SK-N-SH (cell line): ENCODE measurements around the gene CFAP70. TPM values are rescaled to one million over a fixed set of nuclear protein-coding genes. Genes with fewer than 3 reads are reported as not detected.

ENCODE experiments used
- CTCF ChIA-PET: fragments of 300-600, 350-600 bp; formaldehyde crosslinking; extraction: SDS; loops from one replicate; lab custom pipeline; 2021; lab: Yijun Ruan, JAX
- POLR2A ChIA-PET: fragments of 350-600 bp; sonication (Branson Sonifier 250); formaldehyde crosslinking; extraction: SDS; loops from one replicate; lab custom pipeline; 2020; ENCODE audit warnings: antibody characterized with exemption, inconsistent platforms; lab: Yijun Ruan, JAX
- DNase-seq: peaks from one replicate; pipeline ENCODE4 v3.0.0; 2012
- H2AFZ ChIP-seq: fragments of 200-600 bp; sonication (generic); 2 replicates; pipeline ENCODE4 v1.8.1; 2016; ENCODE audit warnings: antibody characterized with exemption, mild to moderate bottlenecking, low read depth
- H3F3A ChIP-seq: fragments of 200-600 bp; sonication (generic); replicated peaks from 2 replicates; pipeline ENCODE3; 2016; ENCODE audit warnings: antibody characterized with exemption, mild to moderate bottlenecking; ENCODE audit not compliant: insufficient read depth
- H3K27ac ChIP-seq, 2 experiments: fragments of 200-500 bp in 1 of 2; fragments of 200-600 bp in 1 of 2; sonication (Bioruptor generic) in 1 of 2; sonication (generic), shearing (Covaris generic) in 1 of 2; 2 replicates each; pipeline versions ENCODE4 v1.5.1 to v1.6.1; 2014 to 2016; ENCODE audit warnings: low read depth in 2 of 2, inconsistent platforms in 1 of 2, low read length in 1 of 2, mild to moderate bottlenecking in 1 of 2, mixed read lengths in 1 of 2
- H3K27me3 ChIP-seq: fragments of 200-600 bp; sonication (generic), shearing (Covaris generic); 2 replicates; pipeline ENCODE4 v1.6.1; 2016; ENCODE audit warnings: mixed run types; ENCODE audit not compliant: insufficient read depth
- H3K36me3 ChIP-seq, 2 experiments: fragments of 200-500 bp in 1 of 2; fragments of 200-600 bp in 1 of 2; sonication (Bioruptor generic) in 1 of 2; sonication (generic) in 1 of 2; replicated peaks in 1 of 2; 2 replicates each; pipeline versions ENCODE3 to v1.5.1; 2014 to 2016; ENCODE audit warnings: low read length in 1 of 2, mild to moderate bottlenecking in 1 of 2; ENCODE audit not compliant: insufficient read depth in 2 of 2, control insufficient read depth in 1 of 2
- H3K4me1 ChIP-seq, 2 experiments: fragments of 200-500 bp in 1 of 2; fragments of 200-600 bp in 1 of 2; sonication (Bioruptor generic) in 1 of 2; sonication (generic), shearing (Covaris generic) in 1 of 2; 2 replicates each; pipeline versions ENCODE4 v1.5.1 to v1.6.1; 2014 to 2016; ENCODE audit warnings: low read depth in 1 of 2, low read length in 1 of 2, mixed run types in 1 of 2; ENCODE audit not compliant: insufficient read depth in 2 of 2, control insufficient read depth in 1 of 2
- H3K4me2 ChIP-seq: fragments of 200-600 bp; sonication (generic), shearing (Covaris generic); 2 replicates; pipeline ENCODE4 v1.6.1; 2017; ENCODE audit warnings: mixed run types
- H3K4me3 ChIP-seq, 2 experiments: fragments of 200-500 bp in 1 of 2; fragments of 200-600 bp in 1 of 2; sonication (Bioruptor generic) in 1 of 2; sonication (generic), shearing (Covaris generic) in 1 of 2; 2 replicates each; pipeline versions ENCODE4 v1.5.1 to v1.8.1; 2014 to 2016; ENCODE audit warnings: low read depth in 2 of 2, inconsistent platforms in 1 of 2, low read length in 1 of 2, mild to moderate bottlenecking in 1 of 2, mixed read lengths in 1 of 2, moderate library complexity in 1 of 2
- H3K79me2 ChIP-seq: fragments of 200-600 bp; sonication (generic); 2 replicates; pipeline ENCODE4 v1.8.1; 2017; ENCODE audit warnings: mild to moderate bottlenecking; ENCODE audit not compliant: insufficient read depth
- H3K9ac ChIP-seq: fragments of 200-600 bp; sonication (generic); 2 replicates; pipeline ENCODE4 v1.6.1; 2017; ENCODE audit warnings: mixed run types
- H3K9me2 ChIP-seq: fragments of 200-600 bp; sonication (generic); 2 replicates; pipeline ENCODE4 v1.6.1; 2017; ENCODE audit warnings: mixed run types
- H3K9me3 ChIP-seq: fragments of 200-600 bp; sonication (generic); 2 replicates; pipeline ENCODE4 v1.6.1; 2017; ENCODE audit warnings: mixed run types, mild to moderate bottlenecking, moderate library complexity
- H4K20me1 ChIP-seq: fragments of 200-600 bp; sonication (generic); 2 replicates; pipeline ENCODE4 v1.6.1; 2017; ENCODE audit warnings: mild to moderate bottlenecking, mixed run types; ENCODE audit not compliant: insufficient read depth
- CTCF ChIP-seq: fragments of 200-600 bp; sonication (generic); IDR thresholded peaks from 2 replicates; pipeline ENCODE4 v1.6.1; 2017; ENCODE audit warnings: antibody characterized with exemption, mild to moderate bottlenecking, moderate library complexity
- EP300 ChIP-seq, 2 experiments: IDR thresholded peaks; 2 replicates each; pipeline versions ENCODE4 v1.4.0 to v1.6.1; 2012; ENCODE audit warnings: borderline replicate concordance in 1 of 2, low read depth in 1 of 2, low read length in 1 of 2
- EZH2phosphoT487 ChIP-seq: fragments of 200-600 bp; sonication (generic); IDR thresholded peaks from 2 replicates; pipeline ENCODE4 v1.6.1; 2017; ENCODE audit warnings: low read depth, mixed run types, mild to moderate bottlenecking, antibody characterized with exemption, moderate library complexity, borderline replicate concordance
- FOSL2 ChIP-seq: IDR thresholded peaks from 2 replicates; pipeline ENCODE4 v1.4.0; 2012; ENCODE audit warnings: low read depth, mild to moderate bottlenecking, moderate library complexity, borderline replicate concordance
- FOXJ3 ChIP-seq: sonication (generic); formaldehyde crosslinking; IDR thresholded peaks from 2 replicates; pipeline ENCODE4 v1.5.1; 2020; ENCODE audit warnings: mild to moderate bottlenecking, missing genetic modification reagents
- FOXM1 ChIP-seq: IDR thresholded peaks from 2 replicates; pipeline ENCODE4 v1.4.0; 2012; ENCODE audit warnings: low read depth, mild to moderate bottlenecking
- GATA2 ChIP-seq: sonication (generic); formaldehyde crosslinking; IDR thresholded peaks from 2 replicates; pipeline ENCODE4 v1.5.0; 2020; ENCODE audit warnings: mild to moderate bottlenecking, missing genetic modification reagents
- JUND ChIP-seq: IDR thresholded peaks from 2 replicates; pipeline ENCODE4 v1.4.0; 2012
- MAX ChIP-seq: IDR thresholded peaks from 2 replicates; pipeline ENCODE4 v1.4.0; 2012; ENCODE audit warnings: low read depth
- MXI1 ChIP-seq: IDR thresholded peaks from 2 replicates; pipeline ENCODE4 v1.6.1; 2012; ENCODE audit warnings: mild to moderate bottlenecking, low read depth, low read length, improper control_type of control experiment
- NFIC ChIP-seq: IDR thresholded peaks from 2 replicates; pipeline ENCODE4 v1.4.0; 2012; ENCODE audit warnings: borderline replicate concordance
- RFX5 ChIP-seq: IDR thresholded peaks from 2 replicates; pipeline ENCODE4 v1.6.1; 2012; ENCODE audit warnings: mild to moderate bottlenecking, improper control_type of control experiment, low read length
- SIN3A ChIP-seq: IDR thresholded peaks from 2 replicates; pipeline ENCODE4 v1.6.1; 2012; ENCODE audit warnings: low read depth, mild to moderate bottlenecking, low read length, moderate library complexity, borderline replicate concordance
- TAF1 ChIP-seq: IDR thresholded peaks from 2 replicates; pipeline ENCODE4 v1.6.1; 2012; ENCODE audit warnings: low read depth, mild to moderate bottlenecking, low read length, moderate library complexity, borderline replicate concordance
- TCF12 ChIP-seq: IDR thresholded peaks from 2 replicates; pipeline ENCODE4 v1.4.0; 2012
- TEAD4 ChIP-seq: IDR thresholded peaks from 2 replicates; pipeline ENCODE4 v1.4.0; 2012; ENCODE audit warnings: mild to moderate bottlenecking, borderline replicate concordance; ENCODE audit not compliant: insufficient read depth
- ZBTB33 ChIP-seq: IDR thresholded peaks from 2 replicates; pipeline ENCODE4 v1.4.0; 2012; ENCODE audit warnings: low read depth, borderline replicate concordance
- WGBS: methylation state at CpG from one replicate; pipeline ENCODE4 v1.1.6; 2017; ENCODE audit warnings: low lambda C conversion rate; 5-methylcytosine and 5-hydroxymethylcytosine counted together
- polyA plus RNA-seq, 3 experiments: library from polyadenylated mRNA; depleted of rRNA; stranded (reverse); fragments of >200 nt; gene quantifications; 2 replicates each; pipeline ENCODE4 v1.2.3, GENCODE V29; 2012
- TF ChIP-seq, protein P1 (sequence below): fragments of 150-350 bp; IDR thresholded peaks from 2 replicates; pipeline ENCODE4 v1.6.1; 2017; ENCODE audit warnings: antibody characterized with exemption, low read length, low read depth, borderline replicate concordance

CFAP70 gene
- polyA plus RNA-seq, 1 of the 3 experiments (the other 2 are of a cell fraction), result 0.74 TPM

DNA sequence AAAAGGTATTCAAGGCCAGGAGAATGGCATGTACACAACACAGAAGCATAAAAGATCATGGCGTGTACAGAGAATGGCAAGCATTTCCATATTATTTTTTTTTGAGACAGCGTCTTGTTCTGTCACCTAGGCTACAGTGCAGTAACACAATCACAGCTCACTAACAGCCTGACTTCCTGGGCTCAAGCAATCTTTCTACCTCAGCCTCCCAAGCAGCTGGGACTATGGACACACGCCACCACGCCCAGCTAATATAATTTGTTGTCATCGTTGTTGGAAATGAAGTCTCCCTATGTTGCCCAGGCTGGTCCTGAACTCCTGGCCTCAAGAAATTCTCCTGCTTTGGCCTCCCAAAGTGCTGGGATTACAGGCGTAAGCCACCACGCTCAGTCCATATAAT is 27.9 kb upstream of the CFAP70 start (continued):
- no peak for TF ChIP-seq SIN3A

GRCh38 chr10:73379064-73379748 is 20.5 kb upstream of the CFAP70 start:
- no peak for TF ChIP-seq FOSL2
- no peak for TF ChIP-seq MXI1
- TF ChIP-seq TEAD4, result no peak
- no peak for TF ChIP-seq FOXM1
- TF ChIP-seq RFX5, result no peak
- no peak for TF ChIP-seq MAX
- TF ChIP-seq GATA2 (CRISPR knock-in tag), result no peak
- no peak for TF ChIP-seq SIN3A
- no peak for TF ChIP-seq TCF12
- TF ChIP-seq JUND, result no peak
- TF ChIP-seq CTCF, result no peak
- no peak for TF ChIP-seq EP300 (IDR thresholded peaks at IDR 0.05; ENCODE audit: borderline replicate concordance in 1 of 2, low read depth in 1 of 2, low read length in 1 of 2)
- no peak for TF ChIP-seq EZH2phosphoT487
- Histone ChIP-seq H3K9me3 (no peaks in the 10 kb centered on the region), H3K36me3 (peaks cover 56 to 63% of the 10 kb centered on the region in 2 experiments), H3K79me2 (no peaks in the 10 kb centered on the region), H3K9ac (no peak overlapping the region), H3K4me2 (no peak overlapping the region), H4K20me1 (no peaks in the 10 kb centered on the region), H2AFZ (no peak overlapping the region), H3K4me3 (no peak overlapping the region), H3K27ac (no peak overlapping the region), H3K4me1 (no peaks in the 10 kb centered on the region), H3F3A (peaks cover 4% of the 10 kb centered on the region), H3K27me3 (no peaks in the 10 kb centered on the region), H3K9me2 (no peaks in the 10 kb centered on the region)
- POLR2A ChIA-PET, result no interaction called here
- WGBS, result 93% methylated on average over 1 of the region's 1 CpG
- CTCF ChIA-PET, result no interaction called here
- DNase-seq, result no peak

DNA sequence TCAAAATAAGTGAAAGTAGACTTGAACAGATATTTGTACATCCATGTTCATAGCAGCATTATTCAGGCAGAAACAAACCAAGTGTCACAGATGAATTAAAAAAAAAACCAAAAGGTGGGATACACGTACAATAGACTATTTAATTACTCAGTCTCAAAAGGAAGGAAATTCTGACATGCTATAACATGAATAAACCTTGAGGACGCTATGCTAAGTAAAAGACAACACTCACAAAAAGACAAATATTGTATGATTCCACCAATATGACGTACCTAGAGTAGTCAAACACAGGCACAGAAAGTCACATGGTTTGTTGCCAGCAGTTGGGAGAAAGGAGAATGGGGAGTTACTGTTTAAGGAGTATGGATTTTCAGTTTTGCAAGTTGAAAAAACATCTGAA is 18.0 kb upstream of the CFAP70 start:
- POLR2A ChIA-PET, result no interaction called here
- WGBS, result 83% methylated on average over 3 of the region's 3 CpGs
- no peak for DNase-seq
- no peaks in the 10 kb centered on the region for H4K20me1 ChIP-seq
- no peaks in the 10 kb centered on the region for H3K9me2 ChIP-seq
- CTCF ChIA-PET, result no interaction called here
- H3K4me3 ChIP-seq, result no peak overlapping the region
- H3K4me1 ChIP-seq, result no peaks in the 10 kb centered on the region
- H3K27me3 ChIP-seq, result no peaks in the 10 kb centered on the region
- peaks cover 41 to 45% of the 10 kb centered on the region in 2 experiments for H3K36me3 ChIP-seq
- H3K27ac ChIP-seq, result no peak overlapping the region
- H3K9me3 ChIP-seq, result no peaks in the 10 kb centered on the region
- no peak overlapping the region for H3K9ac ChIP-seq
- H3K4me2 ChIP-seq, result no peak overlapping the region
- no peak overlapping the region for H2AFZ ChIP-seq
- peaks cover 4% of the 10 kb centered on the region for H3F3A ChIP-seq
- no peaks in the 10 kb centered on the region for H3K79me2 ChIP-seq
- TF ChIP-seq, protein P1, sequence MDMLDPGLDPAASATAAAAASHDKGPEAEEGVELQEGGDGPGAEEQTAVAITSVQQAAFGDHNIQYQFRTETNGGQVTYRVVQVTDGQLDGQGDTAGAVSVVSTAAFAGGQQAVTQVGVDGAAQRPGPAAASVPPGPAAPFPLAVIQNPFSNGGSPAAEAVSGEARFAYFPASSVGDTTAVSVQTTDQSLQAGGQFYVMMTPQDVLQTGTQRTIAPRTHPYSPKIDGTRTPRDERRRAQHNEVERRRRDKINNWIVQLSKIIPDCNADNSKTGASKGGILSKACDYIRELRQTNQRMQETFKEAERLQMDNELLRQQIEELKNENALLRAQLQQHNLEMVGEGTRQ, result no peak
- TF ChIP-seq TAF1 (no peak), SIN3A (no peak), NFIC (no peak), FOXJ3 (CRISPR knock-in tag) (no peak), RFX5 (no peak), CTCF (no peak), TEAD4 (no peak), FOXM1 (no peak), ZBTB33 (no peak)
